ENCODE measurements around the gene GNPDA1.
"Not testable (repeated sequence)": the region's sequence is repeated elsewhere in the genome, so short reads cannot be mapped to it uniquely, and the experiment has no call there.

The GNPDA1 gene
- total RNA-seq: 32.8 to 34.1 reads per million in 2 donors

DNA sequence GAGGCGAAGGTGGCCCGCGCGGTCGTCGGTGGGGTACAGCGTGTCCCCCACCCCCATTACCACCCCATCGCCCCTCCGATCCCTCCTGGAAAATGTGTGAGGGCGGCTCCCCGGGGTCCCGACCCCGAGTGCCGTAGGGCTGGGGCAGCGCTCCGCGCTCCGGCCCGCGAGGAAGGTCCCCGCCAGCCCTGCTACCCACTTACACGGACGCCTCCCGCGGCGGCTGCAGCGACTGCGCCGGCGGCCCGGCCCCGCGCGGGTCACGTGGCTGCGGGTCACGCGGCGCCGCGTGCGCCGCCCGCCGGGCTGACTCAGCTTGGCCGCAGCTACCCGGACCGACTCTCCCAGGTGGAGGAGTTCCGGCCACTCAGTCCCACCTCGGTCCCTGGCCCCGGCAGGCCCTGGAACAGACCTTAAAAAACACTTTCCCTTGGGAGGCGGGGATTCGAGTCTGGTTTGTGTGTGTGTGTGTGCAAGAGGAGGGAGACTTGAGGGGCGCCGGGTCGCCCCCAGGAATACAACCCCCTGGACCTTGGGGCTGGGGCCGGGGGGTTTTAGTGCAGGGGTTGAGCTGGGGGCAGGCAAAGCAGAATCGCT lies at the start of gene GNPDA1:
TSS of gene GNPDA1 (minus strand) at position 236 of the 597 bp plus-strand sequence. CDS start 992 bp downstream, outside the sequence.
- DNase-seq: peak; percentile 67

DNA sequence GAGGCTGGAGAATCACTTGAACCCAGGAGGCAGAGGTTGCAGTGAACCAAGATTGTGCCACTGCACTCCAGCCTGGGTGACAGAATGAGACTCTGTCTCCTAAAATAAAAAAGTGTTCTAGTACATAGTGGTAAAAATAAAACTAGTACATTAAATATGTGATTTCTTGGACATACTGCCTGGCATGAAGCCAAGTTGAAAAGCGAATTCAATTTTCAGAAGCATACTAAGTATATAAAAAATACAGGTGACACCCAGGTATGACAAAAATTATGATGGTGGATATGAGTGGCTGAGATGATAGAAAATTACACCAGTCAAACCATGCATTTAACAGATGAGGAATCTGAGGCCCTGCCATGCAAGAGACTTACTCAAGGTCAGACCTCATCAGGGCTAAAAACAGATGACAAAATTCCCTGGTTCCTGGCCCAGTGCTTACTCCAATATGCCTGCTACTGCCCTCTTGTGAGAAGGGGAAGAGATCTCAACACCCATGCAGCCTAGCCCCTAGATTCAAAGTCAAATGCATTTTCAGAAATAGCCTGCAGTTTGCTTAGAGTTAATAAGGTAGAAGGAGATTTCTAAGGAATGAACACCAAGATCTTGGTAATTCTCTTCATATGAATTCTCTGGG lies 46.6 kb upstream of the GNPDA1 start:
- no peak for DNase-seq

DNA sequence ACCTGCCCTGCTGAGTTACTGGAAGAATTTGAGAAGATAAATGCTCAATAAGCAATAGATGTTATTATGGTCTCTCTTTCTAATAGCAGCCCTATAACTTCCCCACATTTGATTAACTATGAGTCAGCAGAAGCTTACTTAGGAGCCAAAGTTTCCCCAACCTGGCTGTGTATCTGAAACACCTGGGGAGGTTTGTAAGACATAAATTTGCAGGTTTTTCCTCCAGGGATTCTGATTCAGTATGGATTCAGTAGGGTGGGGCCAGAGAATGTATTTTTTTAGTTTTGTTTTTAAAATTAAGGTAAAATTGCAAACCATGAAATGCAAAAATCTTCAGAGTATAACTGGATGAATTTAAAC lies 44.9 kb upstream of the GNPDA1 start:
- DNase-seq: no peak

DNA sequence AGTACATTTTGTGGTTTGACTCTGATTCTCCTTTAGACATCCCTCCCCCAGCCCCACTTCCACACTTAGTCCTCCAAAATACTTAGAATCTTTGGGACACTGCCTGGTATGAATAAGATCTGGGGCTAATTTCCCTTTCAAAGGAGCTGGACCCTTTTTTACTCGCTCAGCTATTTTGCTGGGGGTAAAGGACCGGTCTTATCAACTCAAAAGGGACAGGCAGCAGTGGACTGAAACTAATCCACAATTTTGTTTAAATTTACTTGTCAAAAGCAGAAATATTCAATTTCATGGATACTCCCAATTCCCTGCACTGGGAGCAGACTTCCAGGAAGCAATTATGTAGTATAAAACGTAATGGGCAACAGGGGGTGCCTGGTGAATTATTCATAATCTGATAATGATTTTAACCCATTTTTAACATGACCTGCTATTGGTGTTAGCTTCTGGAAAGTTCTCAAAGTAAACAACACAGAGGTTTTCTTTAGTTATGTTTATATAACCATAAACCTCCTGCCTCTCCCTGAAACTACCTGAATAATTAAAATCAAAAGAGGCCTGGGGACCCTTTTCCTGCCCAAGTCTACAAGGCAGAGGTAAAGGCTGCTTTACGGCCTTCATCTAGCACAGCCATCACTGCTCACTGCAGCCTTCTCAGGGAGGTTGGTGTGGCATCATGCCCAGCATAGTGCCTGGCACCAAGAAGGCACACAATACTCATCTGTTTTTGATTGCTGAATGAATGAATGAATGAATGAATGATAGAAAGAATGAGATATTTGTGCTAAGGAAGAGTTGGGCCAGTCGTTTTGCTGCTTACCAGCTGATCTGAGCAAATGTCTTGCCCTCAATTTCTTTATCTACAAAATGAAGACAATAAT lies 44.2 kb upstream of the GNPDA1 start:
- DNase-seq: no peak

DNA sequence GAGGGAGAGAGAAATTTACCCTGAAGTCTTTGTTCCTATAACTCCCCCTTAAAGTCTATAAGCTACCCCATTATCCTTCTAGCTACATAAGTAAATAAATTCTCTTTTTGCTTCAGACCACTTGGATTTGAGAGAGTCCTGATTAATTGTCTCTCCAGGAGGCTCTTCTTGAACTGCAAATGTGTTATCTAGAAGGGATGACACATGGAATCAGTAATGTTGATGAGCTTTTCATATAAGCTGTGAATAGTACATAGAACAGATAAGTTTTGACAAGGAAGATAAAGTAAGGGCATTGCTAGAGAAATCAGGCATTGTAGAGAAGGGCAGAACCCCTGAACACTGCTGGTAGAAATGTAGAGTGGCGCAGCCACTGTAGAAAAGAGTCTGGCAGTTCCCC lies 42.5 kb upstream of the GNPDA1 start:
- no peak for DNase-seq

DNA sequence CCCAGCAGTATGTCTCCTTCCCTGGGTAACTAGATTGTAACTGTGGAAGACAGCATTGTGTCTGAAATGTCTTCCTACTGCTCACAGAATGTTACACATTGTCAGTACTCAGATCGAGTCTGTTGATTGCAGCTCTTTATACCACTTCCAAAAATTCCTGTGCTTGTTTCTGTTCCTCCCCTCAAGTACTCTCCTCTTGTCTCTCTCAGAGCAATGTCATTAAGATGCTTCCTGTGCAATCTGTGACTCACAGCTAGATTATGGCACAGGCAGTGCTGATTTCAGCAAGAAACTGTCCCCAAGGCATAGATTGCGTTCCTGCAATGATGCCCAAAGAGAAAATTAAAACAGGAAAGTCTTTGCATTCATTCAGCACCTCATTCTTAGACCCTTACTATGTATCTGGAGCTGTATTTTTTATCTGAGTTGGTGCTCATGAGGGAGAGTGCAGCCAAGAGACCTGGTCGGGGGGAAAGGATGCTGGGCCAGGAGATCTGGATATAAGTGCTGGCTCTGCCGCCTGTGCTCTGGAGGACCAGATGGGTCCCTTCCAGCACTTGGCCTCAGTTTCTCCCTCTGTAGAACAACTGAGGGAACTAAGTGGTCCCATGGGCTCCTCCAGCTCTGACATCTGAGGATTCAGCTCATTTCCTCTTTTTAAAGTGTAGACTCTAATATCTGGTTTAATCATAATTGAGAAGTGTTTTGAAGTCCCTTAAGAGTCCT lies 40.8 kb upstream of the GNPDA1 start:
- DNase-seq: no peak

DNA sequence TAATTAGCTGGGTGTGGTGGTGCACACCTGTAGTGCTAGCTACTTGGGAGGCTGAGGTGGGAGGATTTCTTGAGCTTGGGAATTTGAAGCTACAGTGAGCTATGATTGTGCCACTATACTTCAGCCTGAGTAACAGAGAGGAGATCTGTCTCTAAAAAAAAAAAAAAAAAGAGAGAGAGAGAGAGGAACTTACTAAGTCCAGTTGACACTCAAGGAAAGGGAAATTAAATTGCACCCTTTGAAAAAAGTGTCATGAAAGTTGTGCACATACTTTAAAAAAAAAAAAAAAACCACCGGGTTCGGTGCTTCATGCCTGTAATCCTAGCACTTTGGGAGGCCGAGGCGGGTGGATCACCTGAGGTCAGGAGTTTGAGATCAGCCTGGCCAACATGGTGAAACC lies 39.2 kb upstream of the GNPDA1 start:
- DNase-seq: not testable (repeated sequence)

DNA sequence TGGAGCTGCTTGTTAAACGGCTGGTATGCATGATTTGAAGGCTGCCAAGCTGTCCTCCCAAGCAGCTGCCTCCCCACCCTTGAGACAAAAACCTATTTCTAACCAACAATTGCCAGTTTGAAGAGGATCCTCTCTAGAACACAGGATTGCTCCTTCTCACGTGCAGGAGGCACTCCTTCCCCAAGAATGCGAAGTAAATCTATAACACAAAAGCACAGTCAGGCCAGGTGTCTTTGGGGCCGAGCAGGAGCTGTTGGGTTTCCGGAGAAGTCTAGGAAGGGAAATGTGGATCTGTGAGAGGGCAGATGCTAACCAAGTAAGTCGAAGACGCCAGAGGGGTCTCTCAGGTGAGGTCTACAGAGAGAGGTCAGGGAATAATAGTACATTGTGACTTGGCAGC lies 35.4 kb upstream of the GNPDA1 start:
- no peak for DNase-seq

DNA sequence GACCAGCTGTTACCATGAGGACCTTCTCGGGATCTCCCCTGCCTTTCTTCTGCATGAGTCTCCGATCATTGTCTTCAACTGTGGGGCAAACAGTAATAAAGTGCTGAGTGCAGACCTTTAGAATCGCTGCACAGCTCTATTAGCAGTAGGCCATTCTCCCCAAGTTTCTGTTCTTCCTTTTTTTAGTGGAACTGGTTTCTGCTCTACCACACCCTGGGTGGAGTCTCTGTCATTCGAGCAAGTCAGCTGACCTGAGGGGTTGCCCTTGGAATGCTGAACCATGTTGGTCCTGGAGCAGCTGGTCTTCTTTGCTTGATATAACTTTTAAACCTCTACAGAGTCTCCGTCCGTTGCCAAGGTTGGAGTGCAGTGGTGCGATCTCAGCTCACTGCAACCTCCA lies 33.4 kb upstream of the GNPDA1 start:
- DNase-seq: no peak

DNA sequence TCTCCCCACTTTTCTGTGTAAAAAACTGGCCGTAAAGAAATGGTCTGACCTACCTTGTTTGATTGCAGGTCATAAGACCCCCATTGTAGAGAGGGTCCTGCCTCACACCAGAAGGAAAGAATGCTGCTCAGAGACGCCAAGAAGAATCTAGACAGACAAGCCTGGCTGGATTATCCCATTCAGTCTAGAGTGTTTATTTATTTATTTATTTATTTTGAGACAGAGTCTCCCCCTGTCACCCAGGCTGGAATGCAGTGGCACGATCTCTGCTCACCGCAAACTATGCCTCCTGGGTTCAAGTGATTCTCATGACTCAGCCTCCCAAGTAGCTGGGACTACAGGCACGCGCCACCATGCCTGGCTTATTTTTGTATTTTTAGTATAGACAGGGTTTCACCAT lies 28.1 kb upstream of the GNPDA1 start:
- not testable (repeated sequence) for DNase-seq

DNA sequence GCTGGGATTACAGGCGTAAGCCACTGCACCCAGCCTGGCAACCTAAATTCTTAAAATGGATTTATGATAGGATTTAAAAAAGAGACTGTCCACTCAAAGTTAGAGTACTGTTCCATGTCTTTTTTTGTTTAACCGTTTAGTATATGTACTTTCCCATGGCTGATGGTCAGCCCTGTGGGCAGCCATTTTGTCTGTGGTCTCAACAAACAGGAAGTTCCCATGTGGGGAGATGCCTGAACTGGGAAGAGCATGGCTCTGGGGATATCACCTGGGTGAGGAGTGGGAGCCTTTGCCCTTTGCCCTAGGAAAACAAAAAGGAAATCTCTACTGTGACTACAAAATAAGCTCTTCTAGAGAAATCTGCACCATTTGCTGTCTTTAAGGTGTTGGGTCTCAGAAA lies 27.5 kb upstream of the GNPDA1 start:
- no peak for DNase-seq

DNA sequence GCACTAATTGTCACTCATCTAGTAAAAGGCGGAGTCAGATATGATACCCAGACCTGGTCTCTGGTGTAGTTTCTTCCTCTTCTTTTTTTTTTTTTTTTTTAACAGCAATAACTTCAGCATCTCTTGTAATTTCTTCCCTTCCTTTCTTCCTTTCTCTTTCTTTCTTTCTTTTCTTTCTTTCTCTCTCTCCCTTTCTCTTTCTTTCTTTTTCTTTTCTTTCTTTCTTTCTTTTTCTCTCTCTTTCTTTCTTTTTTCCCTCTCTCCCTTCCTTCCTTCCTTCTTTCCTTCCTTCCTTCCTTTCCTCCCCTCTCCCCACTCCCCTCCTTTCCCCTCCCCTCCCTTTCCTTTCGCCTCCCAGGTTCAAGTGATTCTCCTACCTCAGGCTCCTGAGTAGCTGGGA lies 25.9 kb upstream of the GNPDA1 start:
- no peak for DNase-seq

DNA sequence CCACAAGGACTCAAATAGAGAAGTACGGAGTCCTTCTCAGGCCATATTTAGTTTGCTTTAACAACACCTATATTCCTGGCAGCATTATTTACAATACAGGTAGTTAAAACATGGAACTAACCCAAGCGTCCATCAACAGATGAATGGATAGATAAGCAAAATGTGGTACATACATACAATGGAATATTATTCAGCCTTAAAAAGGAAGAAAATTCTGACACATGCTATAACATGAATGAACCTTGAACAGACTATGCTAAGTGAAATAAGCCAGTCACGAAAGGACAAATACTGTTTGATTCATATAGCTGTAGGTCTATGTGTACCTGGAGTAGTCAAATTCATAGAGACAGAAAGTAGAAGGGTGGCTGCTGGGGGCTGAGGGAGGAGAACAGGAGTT lies 24.8 kb upstream of the GNPDA1 start:
- not testable (repeated sequence) for DNase-seq

DNA sequence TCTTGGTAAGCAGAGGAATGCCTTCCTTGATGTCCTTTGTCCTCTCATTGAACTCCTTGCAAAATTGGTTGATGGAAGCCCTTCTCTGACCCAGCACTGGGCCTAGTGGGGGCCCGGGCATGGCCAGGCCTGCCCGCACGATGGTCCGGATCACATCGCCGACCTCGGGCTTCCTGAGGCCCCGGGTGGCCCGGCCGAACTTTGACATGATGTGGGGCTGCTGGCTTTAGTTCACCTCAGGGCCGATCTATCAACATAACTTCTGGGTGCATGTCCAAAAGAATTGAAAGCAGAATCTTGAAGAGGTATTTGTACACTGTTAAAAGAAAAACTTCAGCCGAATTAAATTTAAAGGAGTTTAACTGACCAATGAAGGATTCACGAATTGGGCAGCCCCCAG lies 24.1 kb upstream of the GNPDA1 start:
- DNase-seq: no peak

DNA sequence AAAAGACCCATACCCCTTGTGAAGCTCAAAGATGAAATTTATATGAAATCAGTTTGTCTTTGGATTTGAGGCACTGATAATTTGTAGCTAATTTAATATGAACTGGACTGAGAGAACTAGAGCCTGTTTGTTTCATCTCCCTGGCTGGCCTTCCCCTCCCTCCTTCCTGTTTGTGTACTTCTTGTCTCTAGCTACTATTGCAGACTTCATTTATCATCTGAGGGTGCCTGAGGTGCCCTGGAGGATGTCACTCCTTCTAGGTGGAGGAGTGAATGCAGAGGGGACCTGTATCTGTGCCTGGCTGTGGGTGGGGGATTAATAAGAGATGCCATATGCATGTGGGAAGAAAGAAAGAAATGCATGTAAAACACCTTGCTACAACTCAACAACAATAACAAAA lies 22.2 kb upstream of the GNPDA1 start:
- no peak for DNase-seq

DNA sequence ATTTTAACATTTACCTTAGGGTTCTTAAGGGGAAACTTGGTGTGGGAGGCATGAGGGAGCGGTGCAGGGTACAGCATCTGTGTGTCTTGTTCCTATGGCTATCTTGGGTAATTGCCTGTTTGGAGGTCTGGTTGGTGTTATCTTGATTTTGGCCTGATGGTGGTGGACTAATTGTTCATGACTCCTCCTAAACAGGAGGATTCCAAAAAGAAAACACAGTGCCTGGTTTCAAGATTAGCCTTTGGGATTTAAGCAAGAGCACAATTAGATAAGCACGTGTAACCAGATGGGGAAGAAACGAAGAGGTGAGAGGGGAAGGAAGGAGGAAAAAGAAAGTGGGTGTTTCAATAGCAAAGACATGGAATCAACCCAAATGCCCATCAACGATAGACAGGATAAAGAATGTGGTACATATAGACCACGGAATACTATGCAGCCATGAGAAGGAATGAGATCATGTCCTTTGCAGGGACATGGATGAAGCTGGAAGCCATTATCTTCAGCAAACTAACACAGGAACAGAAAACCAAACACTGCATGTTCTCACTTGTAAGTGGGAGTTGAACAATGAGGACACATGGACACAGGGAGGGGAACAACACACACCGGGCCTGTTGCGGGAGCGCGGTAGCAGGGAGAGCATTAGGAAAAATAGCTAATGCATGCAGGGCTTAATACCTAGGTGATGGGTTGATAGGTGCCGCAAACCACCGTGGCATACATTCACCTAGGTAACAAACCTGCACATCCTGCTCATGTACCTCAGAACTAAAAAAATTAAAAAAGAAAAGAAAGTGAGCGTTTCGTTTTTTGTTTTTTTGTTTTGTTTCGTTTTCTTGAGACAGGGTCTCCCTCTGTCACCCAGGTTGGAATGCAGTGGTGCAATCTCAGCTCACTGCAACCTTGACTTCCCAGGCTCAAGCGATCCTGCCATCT lies 21.1 kb upstream of the GNPDA1 start:
- DNase-seq: not testable (repeated sequence)

DNA sequence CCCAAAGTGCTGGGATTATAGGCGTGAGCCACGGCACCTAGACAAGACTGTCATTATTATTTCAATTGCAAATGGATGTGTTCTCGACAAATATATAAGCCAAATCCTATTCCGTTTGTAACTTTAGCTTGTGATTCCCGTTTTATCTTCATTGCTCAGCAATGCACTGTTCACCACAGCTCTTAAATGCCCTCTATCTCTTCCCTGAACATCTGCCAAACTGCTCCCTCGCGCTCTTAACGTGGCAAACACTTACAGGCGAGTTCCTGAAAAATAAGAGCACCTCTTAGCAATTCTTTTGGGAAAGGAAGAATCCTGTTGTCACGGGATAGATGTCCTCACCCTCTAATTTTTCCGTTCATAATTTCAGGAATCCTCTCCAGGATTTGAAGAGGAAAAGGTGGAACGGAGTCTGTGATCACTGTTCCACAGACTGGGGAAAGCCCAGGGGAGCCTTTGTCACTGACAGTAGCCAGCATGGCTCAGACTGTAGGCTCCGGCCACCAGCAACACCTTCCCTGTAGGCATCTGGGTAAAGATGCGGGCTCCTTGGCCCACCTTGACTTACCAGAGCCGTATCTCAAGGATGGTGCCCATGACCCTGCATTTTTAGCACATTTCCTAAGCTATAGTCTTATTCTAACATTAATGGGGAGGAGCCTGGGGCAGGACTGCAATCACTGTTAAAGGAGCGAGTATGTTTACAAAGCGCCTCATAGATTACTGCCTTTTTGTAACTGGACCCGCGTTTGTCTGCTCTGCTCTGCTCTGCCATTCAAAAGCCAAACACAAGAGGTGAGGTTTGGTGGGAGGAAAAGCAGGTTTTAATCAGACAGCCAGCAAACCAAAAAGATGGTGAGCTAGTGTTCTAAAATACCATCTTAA lies 20.2 kb upstream of the GNPDA1 start:
- no peak for DNase-seq

DNA sequence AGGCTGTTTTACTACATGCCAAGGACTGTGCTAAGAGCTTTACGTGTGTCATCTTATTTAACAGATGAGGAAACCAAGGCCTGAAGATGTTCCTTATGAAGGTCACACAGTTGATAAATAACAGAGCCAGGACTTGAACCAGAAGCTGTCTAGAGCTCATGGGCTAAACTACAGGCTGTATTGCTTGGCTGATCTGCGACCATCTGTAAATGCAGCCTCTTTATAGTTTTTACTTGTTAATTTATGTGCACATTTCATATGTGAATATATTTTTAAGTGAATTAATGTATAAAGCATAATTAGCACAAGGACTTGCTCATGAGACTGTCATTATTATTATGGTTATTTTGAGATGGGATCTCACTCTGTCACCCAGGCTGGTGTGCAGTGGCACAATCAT lies 19.3 kb upstream of the GNPDA1 start:
- no peak for DNase-seq

DNA sequence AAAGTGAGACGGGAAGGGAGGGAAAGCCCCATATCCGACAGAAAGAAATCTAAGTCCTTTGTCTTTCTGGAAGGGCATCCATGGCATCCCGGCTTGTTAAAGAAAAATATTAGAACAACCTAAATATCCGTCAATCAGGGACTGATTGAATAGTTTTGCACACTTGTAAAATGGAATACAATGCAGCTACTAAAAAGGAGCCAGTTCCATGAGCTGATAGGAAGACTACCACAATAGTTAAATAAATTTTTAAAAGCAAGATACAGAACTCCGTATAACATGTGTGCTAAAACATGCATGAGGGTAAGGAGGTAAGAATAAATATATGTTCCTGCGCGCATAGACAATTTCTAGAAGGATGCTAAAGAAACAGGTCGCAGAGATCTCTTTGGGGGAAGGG lies 12.8 kb upstream of the GNPDA1 start:
- DNase-seq: no peak

DNA sequence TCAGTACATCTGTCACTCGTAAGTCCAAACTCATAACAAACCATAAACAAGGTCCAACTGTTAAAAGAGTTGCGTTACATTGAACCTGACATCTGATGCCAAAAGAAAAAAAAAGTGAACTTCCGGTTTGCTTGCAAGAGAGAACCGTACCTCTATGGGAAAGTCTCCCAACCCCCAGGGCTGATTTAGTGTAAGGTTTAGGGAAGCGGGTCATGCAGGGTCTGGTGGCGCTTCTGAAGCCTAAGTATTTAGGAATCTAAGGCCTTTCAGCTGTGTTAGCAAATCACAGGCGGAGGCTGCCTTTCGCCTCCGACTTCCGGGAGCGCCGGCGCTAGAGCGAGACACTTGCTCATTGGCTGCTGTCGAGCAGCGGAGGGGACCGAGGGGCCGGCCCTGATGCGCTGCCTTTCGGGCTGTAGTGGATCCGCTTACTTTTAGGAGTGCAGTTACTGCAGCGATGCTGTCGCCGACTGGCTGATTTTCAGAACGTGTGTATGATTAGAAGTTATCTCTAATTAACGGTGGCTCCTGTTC lies 12.0 kb upstream of the GNPDA1 start:
- peak; percentile 68 for DNase-seq

DNA sequence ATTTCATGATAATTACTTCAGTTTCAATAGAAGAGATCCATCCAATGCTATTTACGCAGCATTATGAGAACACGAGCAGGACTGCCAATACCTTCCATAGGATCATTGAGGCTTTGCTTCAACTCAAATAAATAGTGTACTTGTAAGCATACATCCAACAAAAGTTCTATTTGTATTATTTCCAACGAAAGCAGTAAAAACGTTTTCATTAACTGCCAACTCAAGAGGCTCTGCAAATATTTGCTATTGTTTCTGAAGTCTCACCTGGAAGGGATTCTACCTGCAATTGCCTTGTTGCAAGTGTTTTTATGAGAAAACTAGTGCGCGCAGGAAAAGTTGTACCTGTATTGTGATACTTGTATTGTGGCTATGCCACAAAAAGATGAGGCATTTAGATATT lies 11.0 kb upstream of the GNPDA1 start:
- DNase-seq: no peak

Measured in activated gamma-delta T cell (primary cell).